Measurements from ENCODE around the gene TBCCD1. TPM values are rescaled to one million over a fixed set of nuclear protein-coding genes. Genes with fewer than 3 reads are reported as not detected.

Gene TBCCD1
- total RNA-seq, 1 experiment from 2014 or later = 7.4 TPM

GRCh38 chr3:186588632-186589031 lies 21.5 kb upstream of the TBCCD1 start:
- H3K4ac ChIP-seq (ENCODE audit: low read depth, low read length) = no peak overlapping the region
- H3K23me2 ChIP-seq (ENCODE audit: insufficient read length, low read depth, low read length, poor library complexity, severe bottlenecking) = no peaks in the 10 kb centered on the region
- no peaks in the 10 kb centered on the region for H3K4me1 ChIP-seq (ENCODE audit: insufficient read depth, low read length)
- H3K79me1 ChIP-seq (ENCODE audit: insufficient read depth, low read depth, low read length, poor library complexity, severe bottlenecking) = no peaks in the 10 kb centered on the region
- no peak overlapping the region for H2BK120ac ChIP-seq (ENCODE audit: low read depth, low read length, poor library complexity, severe bottlenecking)
- Mint-ChIP-seq H3K9me3 (no peaks in the 10 kb centered on the region), H3K4me1 (no peaks in the 10 kb centered on the region), H3K36me3 (ENCODE audit: insufficient read depth in 1 of 3, low read depth in 3 of 3) (peaks cover 15 to 27% (median 26%) of the 10 kb centered on the region in 3 experiments; a peak in 6 of 7 replicates), H3K27ac (no peak overlapping the region), H3K4me3 (no peak overlapping the region), H3K27me3 (ENCODE audit: low read depth) (no peaks in the 10 kb centered on the region)
- no peak overlapping the region for H3K27ac ChIP-seq (ENCODE audit: insufficient read length, low read depth, low read length)
- DNase-seq = no peak
- H4K8ac ChIP-seq (replicated peaks; ENCODE audit: insufficient read length, low read depth, low read length) = no peak overlapping the region
- no peak overlapping the region for H3K18ac ChIP-seq (ENCODE audit: insufficient read length, low read depth, low read length)
- no peak for TF ChIP-seq CTCF (conservative IDR thresholded peaks at IDR 0.05)
- no peak overlapping the region for H3K56ac ChIP-seq (ENCODE audit: insufficient read length, low read depth, low read length)
- H3K14ac ChIP-seq (ENCODE audit: insufficient read depth, low read length) = no peak overlapping the region
- no peaks in the 10 kb centered on the region for H4K20me1 ChIP-seq (ENCODE audit: control insufficient read depth, insufficient read depth, insufficient read length)
- no peak overlapping the region for H2BK20ac ChIP-seq (ENCODE audit: low read depth, low read length, poor library complexity, severe bottlenecking)
- no CpG with 5 or more reads among the region's 2 CpGs for WGBS (ENCODE audit: extremely low coverage, insufficient read length, low lambda C conversion rate)
- no peak overlapping the region for H3T11ph ChIP-seq (ENCODE audit: low read length)
- no peaks in the 10 kb centered on the region for H3K27me3 ChIP-seq (ENCODE audit: insufficient read depth, low read length)
- no peaks in the 10 kb centered on the region for H3K9me3 ChIP-seq (ENCODE audit: control insufficient read depth, low read depth, low read length)
- no peak overlapping the region for H3K4me2 ChIP-seq (ENCODE audit: insufficient read depth, insufficient read length, low read length)
- H4K5ac ChIP-seq (ENCODE audit: insufficient read length, low read depth, low read length) = no peak overlapping the region
- no peak overlapping the region for H2AK5ac ChIP-seq (ENCODE audit: insufficient read length, low read length)
- no peak overlapping the region for H2BK5ac ChIP-seq (ENCODE audit: insufficient read length, low read length)
- no peak overlapping the region for H2BK15ac ChIP-seq (ENCODE audit: low read depth, low read length)
- no peak overlapping the region for H4K91ac ChIP-seq (ENCODE audit: insufficient read length, low read depth, low read length)
- H2AFZ ChIP-seq (ENCODE audit: low read length) = no peak overlapping the region
- H3K9ac ChIP-seq (ENCODE audit: extremely low read depth, insufficient read length, low read length) = no peak overlapping the region
- no peaks in the 10 kb centered on the region for H3K79me2 ChIP-seq (ENCODE audit: insufficient read depth, low read length)
- H2BK12ac ChIP-seq (ENCODE audit: insufficient read length, low read depth, low read length) = no peak overlapping the region
- H3K23ac ChIP-seq (ENCODE audit: insufficient read length, low read depth, low read length) = no peak overlapping the region

Measured in H9 (cell line).